ENCODE results near the gene WRNIP1.

DNA sequence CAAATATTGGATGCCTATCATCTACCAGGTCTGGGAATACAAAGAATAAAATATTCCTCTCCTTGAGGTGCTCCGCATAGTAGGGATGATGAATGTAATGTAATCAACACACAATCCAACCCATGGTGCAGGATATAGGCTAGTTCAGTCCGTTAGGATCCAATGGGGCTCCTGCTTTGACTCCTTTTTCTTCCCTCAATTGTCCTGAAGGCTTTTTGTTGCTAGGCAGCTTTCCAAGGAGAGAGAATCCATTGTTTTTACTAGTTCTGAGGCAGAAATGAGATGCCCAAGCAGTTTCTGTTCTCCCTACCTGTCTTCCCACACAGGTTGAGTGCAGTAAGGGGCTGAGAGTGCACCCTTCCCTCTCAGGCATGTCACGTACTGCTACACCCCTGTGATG is 12.1 kb downstream of the WRNIP1 start:
- TF ChIP-seq, protein P1, sequence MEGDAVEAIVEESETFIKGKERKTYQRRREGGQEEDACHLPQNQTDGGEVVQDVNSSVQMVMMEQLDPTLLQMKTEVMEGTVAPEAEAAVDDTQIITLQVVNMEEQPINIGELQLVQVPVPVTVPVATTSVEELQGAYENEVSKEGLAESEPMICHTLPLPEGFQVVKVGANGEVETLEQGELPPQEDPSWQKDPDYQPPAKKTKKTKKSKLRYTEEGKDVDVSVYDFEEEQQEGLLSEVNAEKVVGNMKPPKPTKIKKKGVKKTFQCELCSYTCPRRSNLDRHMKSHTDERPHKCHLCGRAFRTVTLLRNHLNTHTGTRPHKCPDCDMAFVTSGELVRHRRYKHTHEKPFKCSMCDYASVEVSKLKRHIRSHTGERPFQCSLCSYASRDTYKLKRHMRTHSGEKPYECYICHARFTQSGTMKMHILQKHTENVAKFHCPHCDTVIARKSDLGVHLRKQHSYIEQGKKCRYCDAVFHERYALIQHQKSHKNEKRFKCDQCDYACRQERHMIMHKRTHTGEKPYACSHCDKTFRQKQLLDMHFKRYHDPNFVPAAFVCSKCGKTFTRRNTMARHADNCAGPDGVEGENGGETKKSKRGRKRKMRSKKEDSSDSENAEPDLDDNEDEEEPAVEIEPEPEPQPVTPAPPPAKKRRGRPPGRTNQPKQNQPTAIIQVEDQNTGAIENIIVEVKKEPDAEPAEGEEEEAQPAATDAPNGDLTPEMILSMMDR (IDR thresholded peaks at IDR 0.05): no peak
- TF ChIP-seq POLR2A (IDR thresholded peaks at IDR 0.05): no peak

Measured in esophagus squamous epithelium (tissue), 4 donors.